Lower lobe of right lung (tissue), 2 donors: ENCODE measurements around the gene SORCS2. TPM values are rescaled to one million over a fixed set of nuclear protein-coding genes. Genes with fewer than 3 reads are reported as not detected.
A peak's percentile ranks its signal among the peaks of the same experiment; 100 is the strongest.

ENCODE experiments used
- ATAC-seq, 2 donors: fragments of 200-7000 bp; cut with Tn5 transposase; one replicate each; pipeline ENCODE4 v1.9.1; 2020 to 2022; ENCODE audit warnings: mild to moderate bottlenecking in 2 of 2, moderate library complexity in 2 of 2
- DNase-seq: peaks from one replicate; pipeline ENCODE4 v3.0.0-alpha.2; 2020
- H3K27ac ChIP-seq: fragments of 200-600 bp; one replicate; pipeline ENCODE4 v1.8.0; 2022
- H3K27me3 ChIP-seq: fragments of 200-600 bp; one replicate; pipeline ENCODE4 v1.8.0; 2022; ENCODE audit warnings: low read depth
- H3K36me3 ChIP-seq: fragments of 200-600 bp; one replicate; pipeline ENCODE4 v1.8.0; 2022; ENCODE audit warnings: mild to moderate bottlenecking
- H3K4me1 ChIP-seq: fragments of 200-600 bp; one replicate; pipeline ENCODE4 v1.8.0; 2022
- H3K4me3 ChIP-seq: fragments of 200-600 bp; one replicate; pipeline ENCODE4 v1.8.0; 2022; ENCODE audit warnings: mild to moderate bottlenecking
- H3K9me3 ChIP-seq: fragments of 200-600 bp; one replicate; pipeline ENCODE4 v1.8.0; 2022
- CTCF ChIP-seq: fragments of 200-600 bp; IDR thresholded peaks from one replicate; pipeline ENCODE4 v1.8.0; 2022; ENCODE audit warnings: antibody characterized with exemption, mild to moderate bottlenecking
- intact Hi-C: fragments of 100-400 bp; cut with DNase I; formaldehyde crosslinking; loops from one replicate; pipeline ENCODE4 v1.11.0; 2022
- total RNA-seq: library from RNA; stranded (reverse); fragmentation: NEBNext Ultra II Directional; extraction: Animal tissue kit (Norgen Biotek cat#: 25700); gene quantifications from one replicate; pipeline ENCODE4 v1.2.1, GENCODE V29; 2021
- donor health status: DM: no; HTN: yes; CAD: no; lungs with severe emphysema.

The SORCS2 gene
- total RNA-seq, 1 donor from 2014 or later = 5.8 TPM

DNA sequence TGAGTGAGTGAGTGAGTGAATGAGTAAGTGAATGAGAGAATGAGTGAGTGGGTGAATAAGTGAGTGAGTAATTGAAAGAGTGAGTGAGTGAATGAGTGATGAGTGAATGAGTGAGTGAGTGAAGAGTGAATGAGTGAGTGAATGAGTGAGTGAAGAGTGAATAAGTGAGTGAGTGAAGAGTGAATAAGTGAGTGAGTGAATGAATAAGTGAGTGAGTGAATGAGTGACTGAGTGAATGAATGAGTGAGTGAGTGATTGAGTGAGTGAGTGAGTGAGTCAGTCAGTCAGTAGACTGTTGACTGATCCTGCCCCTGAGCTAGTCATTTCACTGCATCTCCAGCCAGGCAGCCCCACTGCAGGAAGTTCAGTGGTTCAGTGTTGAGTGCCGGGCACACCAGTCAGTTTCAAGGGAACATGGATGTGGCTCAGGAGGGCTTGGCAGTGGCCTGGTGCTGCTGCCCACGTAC lies 470.8 kb downstream of the SORCS2 start:
- ATAC-seq = no peak
- H3K4me3 ChIP-seq = no peak overlapping the region
- no peaks in the 10 kb centered on the region for H3K9me3 ChIP-seq
- no peaks in the 10 kb centered on the region for H3K27me3 ChIP-seq
- no peak for TF ChIP-seq CTCF
- intact Hi-C loops = no loop called here
- no peak overlapping the region for H3K27ac ChIP-seq
- peak; percentile 14 for DNase-seq
- H3K36me3 ChIP-seq = no peaks in the 10 kb centered on the region
- no peaks in the 10 kb centered on the region for H3K4me1 ChIP-seq

DNA sequence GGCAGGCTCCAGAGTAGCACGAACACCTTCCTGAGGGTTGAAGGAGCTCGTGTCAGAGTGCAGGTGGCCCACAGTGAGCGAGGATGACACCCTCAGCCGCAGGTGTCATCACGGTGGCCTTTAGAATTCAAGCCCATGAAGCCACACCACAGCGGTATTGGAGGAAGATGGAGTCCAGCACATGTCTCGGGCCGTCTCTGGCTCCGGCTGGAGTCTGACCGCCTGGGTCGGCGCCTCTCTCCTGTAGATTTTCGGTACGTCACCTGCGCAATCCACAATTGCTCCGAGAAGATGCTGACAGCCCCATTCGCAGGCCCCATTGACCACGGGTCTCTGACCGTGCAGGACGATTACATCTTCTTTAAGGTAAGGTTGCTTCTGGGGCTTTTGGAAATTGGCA lies 471.8 kb downstream of the SORCS2 start:
- intact Hi-C loops = no loop called here
- DNase-seq (peak; percentile 35), ATAC-seq (no peak)
- no peak for TF ChIP-seq CTCF
- Histone ChIP-seq H3K9me3 (no peaks in the 10 kb centered on the region), H3K4me1 (no peaks in the 10 kb centered on the region), H3K4me3 (no peak overlapping the region), H3K36me3 (no peaks in the 10 kb centered on the region), H3K27me3 (no peaks in the 10 kb centered on the region), H3K27ac (no peak overlapping the region)

DNA sequence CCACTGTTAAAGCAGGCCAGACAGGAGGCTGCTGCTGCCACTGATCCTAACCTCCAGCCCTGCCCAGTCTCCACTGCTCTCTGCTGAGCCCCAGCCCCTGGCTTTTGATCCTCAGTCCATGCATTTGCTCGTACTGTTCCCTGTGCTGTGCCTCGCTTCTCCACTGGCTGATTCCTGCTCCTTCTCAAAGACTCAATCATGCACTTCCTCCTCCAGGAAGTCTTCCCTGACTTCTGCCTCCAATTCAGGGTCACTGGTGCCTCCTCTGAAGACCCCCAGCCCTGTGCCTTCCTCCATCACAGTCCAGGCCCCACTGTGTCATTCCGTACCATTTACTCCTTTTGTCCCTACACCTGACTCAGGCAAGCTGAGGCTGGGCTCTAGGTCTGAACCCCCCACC lies 473.0 kb downstream of the SORCS2 start:
- Histone ChIP-seq H3K27ac (no peak overlapping the region), H3K27me3 (no peaks in the 10 kb centered on the region), H3K4me3 (no peak overlapping the region), H3K36me3 (no peaks in the 10 kb centered on the region), H3K4me1 (no peaks in the 10 kb centered on the region), H3K9me3 (no peaks in the 10 kb centered on the region)
- intact Hi-C loops = no loop called here
- TF ChIP-seq CTCF = no peak
- ATAC-seq = no peak
- DNase-seq = no peak

- Histone ChIP-seq H3K4me3 (no peak overlapping the region), H3K27ac (no peak overlapping the region), H3K27me3 (no peaks in the 10 kb centered on the region), H3K9me3 (no peaks in the 10 kb centered on the region), H3K4me1 (no peaks in the 10 kb centered on the region), H3K36me3 (no peaks in the 10 kb centered on the region)
- ATAC-seq = no peak
- DNase-seq = no peak
- TF ChIP-seq CTCF = no peak
- intact Hi-C loops = no loop called here
Observed at GRCh38 chr4:7666011-7666410, 473.7 kb downstream of the SORCS2 start.

DNA sequence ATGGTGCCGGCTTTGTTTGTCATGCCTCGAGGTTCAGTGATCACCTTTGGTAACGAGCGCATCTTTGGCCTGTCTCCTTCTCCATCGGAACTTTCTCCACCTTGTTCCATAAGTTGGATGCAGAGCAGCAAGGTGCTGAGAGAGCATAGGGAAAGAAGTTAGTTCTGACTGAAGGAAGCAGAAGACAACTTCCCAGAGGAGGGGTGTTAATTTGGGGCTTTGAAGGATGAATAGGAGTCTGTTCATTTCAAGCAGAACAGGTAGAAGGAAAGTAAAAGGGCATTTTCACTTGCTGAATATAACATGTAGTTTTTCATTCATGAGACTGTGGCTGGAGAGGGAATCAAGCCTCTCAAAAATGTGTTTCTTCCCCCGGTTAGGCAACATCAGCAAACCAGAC lies 474.4 kb downstream of the SORCS2 start:
- H3K4me3 ChIP-seq = no peak overlapping the region
- H3K9me3 ChIP-seq = no peaks in the 10 kb centered on the region
- no peak for TF ChIP-seq CTCF
- intact Hi-C loops = no loop called here
- H3K27ac ChIP-seq = no peak overlapping the region
- no peaks in the 10 kb centered on the region for H3K4me1 ChIP-seq
- H3K27me3 ChIP-seq = no peaks in the 10 kb centered on the region
- ATAC-seq (no peak), DNase-seq (no peak)
- no peaks in the 10 kb centered on the region for H3K36me3 ChIP-seq

DNA sequence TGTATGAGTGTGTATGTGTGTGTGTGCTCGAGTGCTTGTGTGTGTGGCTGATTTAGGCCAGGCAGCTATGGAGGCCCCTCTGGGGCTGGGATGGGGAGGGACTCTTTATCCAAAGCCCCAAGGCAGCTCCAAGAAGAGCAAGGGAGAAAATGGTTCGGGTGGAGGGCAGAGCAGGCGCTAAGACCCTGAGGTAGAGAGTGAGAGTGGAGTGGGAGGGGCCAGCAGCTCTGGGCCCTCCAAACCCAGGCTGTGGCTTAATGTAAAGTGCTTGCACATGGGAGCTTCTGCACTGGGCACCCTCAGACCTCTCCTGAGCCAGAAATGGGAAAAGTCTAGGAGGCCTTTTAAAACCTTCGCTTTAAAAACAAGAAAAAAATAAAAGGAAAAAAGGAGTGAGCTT lies 475.9 kb downstream of the SORCS2 start:
- ATAC-seq = no peak
- Histone ChIP-seq H3K4me3 (no peak overlapping the region), H3K27ac (no peak overlapping the region), H3K36me3 (no peaks in the 10 kb centered on the region), H3K27me3 (no peaks in the 10 kb centered on the region), H3K9me3 (no peaks in the 10 kb centered on the region), H3K4me1 (no peaks in the 10 kb centered on the region)
- no peak for DNase-seq
- intact Hi-C loops = no loop called here
- no peak for TF ChIP-seq CTCF
